HG02763 (cell line): Measurements from ENCODE around the gene WDCP.
"Not testable (repeated sequence)": the region's sequence is repeated elsewhere in the genome, so short reads cannot be mapped to it uniquely, and the experiment has no call there.

Experiments used
- ATAC-seq: cut with Tn5 transposase; IDR thresholded peaks from one replicate; pipeline ENCODE4 v1.9.1; 2021; ENCODE audit warnings: mild to moderate bottlenecking, moderate library complexity; ENCODE audit not compliant: unreplicated experiment

Gene WDCP

DNA sequence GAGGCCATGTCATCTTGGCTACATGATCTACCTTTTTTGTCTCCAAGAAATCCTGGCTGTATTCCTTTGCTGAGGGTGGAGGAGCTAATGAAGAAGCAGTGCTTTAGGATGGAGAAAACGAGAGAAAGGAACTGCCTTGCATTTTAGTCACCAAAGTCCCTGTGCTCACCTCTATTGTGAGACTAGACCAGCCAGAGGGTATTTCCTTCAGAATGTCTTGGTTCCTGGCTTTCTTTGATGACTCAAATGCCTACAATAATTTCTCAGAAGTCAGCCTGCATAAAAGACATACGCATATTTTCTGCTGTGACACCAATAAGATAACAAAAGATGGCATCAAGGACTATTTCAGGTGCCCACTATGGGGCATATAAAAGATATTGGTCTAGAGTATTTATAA is 18.1 kb upstream of the WDCP start:
- ATAC-seq: no peak

DNA sequence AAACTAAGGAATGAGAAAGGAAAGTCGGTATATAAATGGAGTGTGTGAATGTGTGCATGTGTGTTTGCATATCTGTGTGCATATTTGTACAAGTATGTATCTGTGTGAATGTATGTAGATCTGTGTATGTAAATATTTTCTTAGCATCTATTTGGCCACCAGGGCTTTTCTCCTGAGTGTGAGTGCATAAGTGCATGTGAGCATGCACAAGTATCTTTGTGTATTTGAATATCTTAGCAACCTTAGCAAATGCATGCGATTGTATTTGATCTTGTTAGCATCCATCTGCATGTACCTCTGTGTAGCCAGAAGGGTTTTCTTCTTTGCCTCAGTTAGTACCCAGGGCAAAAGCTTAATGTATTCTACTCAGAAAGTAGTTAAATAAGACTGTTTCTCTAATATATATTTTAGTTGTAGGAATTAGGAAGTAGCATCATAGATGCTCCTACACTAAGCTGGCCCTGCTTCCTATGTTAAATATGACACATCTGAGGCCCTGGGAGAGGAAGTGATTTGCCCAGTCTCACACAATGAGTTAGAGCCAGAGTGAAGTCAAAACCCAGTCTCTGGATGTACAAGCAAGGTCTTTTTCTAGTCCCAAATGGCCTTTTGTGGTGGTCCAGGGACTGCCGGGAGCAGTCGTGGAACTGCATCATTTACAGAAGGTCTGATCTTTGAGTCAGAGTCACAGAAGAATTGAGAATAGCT is 11.5 kb upstream of the WDCP start:
- ATAC-seq: no peak

DNA sequence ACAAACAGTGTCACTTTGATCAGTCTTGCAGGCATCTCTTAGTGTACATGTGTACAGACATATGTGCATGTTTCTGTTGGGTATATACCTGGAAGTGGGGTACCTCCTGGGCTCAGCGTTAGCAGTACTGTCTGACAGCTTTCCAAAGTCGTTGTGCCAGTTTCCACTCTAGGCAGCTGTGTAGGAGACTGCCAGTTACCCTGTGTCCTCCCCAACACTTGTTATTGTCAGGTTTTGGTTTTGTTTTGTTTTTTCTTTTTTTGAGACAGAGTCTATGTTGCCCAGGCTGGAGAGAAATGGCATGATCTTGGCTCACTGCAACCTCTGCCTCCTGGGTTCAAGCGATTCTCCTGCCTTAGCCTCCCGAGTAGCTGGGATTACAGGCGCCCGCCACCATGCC is 8.6 kb upstream of the WDCP start:
- no peak for ATAC-seq

DNA sequence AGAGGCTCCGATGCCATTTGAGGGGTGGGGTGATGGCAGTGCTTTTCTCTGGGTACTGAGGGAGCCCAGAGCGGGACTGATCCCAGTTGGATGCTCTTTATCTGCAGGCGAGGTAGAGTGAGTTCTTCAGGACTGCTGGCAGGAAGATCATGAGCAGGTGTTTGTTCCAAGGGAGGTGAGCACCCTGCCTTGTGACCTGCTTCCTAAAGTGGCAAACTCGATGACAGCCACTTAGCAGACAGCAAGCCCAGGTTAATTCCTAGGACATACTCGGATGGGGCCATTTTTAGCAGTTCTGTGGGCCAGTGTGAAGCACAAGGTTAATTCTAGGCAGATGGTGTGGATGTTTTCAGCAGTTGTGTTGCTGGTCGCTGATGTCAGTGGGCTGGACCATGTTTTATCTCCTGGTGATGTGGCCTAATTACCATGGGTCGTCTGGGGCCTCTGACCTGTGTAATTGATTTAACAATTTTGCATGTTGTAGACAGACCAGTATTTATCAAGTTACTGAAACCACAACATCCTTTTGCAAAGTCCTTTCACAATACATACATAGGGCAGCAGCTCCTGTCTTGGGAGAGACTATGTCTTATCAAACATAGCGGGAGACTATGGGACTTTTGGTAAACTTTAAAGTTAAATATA is 7.3 kb upstream of the WDCP start:
- no peak for ATAC-seq

GRCh38 chr2:24052951-24053350 is 5.8 kb upstream of the WDCP start:
- no peak for ATAC-seq

DNA sequence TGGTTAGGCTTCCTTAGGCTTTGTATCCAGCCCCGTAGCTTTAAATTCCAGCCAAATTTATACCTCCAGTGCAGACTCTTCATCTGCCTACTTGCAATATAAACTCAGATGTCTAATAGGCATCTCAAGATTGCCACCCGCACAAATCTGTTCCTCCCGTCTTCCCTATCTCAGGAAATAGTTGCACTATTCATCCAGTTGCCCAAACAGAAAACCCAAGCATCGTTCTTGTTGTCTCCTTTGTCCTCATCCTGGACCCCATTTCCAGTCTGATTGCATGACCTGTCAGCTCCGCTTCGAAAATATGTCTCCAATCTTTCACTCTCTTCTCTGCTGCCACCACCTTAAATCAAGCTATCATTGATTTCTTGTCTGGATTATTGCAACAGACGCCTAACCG is 4.6 kb upstream of the WDCP start:
- ATAC-seq: no peak

GRCh38 chr2:24050041-24050979 is 3.1 kb upstream of the WDCP start:
- no peak for ATAC-seq

DNA sequence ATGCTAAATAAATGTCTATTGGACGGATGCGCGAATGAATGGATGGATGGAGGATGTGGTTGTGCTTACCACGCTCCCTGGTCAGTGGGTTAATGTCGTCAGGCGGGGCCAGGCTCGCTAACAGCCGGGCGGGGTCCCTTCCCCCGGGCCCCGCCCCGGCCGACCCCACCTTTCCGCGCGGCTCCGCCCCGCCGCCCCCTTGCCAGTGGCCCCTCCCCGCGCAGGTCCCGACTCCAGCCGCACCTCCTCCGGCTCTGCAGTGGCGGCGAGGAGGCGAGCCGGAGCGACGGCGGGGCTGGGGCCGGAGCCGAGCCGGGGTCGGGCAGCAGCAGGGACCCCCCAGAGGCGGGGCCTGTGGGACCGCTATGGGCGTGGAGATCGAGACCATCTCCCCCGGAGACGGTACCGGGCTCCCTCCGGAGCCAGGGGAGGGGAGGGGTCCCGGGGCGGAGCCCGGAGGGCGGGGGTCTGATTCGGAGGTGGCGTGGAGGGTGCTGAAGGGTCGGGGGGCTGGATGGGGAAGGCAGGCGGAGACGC is 2.4 kb upstream of the WDCP start, which contains the start of gene FKBP1B:
Gene FKBP1B (plus strand): TSS at position 257 of the 537 bp plus-strand sequence. CDS start 109 bp downstream, at position 366.
- no peak for ATAC-seq

DNA sequence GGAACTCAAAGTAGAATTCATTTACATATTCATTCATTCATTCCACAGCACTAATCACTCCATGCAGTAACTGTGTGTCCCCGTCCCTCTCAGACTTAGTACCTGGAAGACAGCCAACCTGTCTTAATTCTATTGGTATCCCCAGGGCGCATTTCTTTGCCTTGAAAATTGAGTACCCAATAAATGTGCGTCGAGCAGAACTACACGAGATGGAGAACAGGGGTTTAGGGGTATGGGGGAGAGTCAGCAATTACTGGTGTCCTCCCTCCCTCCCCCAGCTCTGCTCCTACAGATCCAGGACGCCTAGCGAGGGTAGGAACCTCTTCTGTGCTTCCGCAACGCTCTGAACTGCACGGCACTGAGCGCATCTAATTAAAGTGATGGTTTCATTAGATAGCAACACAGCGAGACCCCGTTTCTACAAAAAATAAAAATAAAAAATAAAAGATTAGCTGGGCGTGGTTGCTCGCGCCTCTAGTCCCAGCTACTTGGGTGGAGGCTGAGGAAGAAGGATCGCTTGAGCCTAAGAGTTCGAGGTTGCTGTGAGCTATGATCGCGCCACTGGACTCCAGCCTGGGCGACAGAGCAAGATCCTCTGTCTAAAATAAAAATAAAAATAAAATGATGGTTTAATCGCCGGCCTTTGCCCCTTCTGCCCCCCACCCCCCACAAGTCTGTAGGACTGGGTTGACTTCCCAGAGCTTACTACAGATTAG is 1.7 kb upstream of the WDCP start:
- no peak for ATAC-seq

DNA sequence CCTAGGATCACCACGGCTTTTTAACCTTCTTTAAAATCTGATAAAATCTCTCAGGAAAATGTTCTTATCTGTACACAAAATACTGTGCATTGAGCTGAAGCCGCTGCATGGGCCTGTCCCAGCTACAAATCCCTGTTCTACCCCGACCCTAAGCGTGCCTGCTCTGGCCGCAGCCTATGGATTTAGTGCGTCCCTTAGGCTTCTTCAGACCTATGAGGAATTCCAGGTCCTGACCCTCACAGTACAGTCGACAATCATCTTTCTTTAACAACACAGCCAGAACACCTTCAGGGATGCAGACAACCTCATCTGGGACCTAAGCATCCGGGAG is 477 bp upstream of the WDCP start:
- no peak for ATAC-seq

- no peak for ATAC-seq
These were observed 627 bp downstream of the WDCP start for GRCh38 chr2:24046599-24046929.

DNA sequence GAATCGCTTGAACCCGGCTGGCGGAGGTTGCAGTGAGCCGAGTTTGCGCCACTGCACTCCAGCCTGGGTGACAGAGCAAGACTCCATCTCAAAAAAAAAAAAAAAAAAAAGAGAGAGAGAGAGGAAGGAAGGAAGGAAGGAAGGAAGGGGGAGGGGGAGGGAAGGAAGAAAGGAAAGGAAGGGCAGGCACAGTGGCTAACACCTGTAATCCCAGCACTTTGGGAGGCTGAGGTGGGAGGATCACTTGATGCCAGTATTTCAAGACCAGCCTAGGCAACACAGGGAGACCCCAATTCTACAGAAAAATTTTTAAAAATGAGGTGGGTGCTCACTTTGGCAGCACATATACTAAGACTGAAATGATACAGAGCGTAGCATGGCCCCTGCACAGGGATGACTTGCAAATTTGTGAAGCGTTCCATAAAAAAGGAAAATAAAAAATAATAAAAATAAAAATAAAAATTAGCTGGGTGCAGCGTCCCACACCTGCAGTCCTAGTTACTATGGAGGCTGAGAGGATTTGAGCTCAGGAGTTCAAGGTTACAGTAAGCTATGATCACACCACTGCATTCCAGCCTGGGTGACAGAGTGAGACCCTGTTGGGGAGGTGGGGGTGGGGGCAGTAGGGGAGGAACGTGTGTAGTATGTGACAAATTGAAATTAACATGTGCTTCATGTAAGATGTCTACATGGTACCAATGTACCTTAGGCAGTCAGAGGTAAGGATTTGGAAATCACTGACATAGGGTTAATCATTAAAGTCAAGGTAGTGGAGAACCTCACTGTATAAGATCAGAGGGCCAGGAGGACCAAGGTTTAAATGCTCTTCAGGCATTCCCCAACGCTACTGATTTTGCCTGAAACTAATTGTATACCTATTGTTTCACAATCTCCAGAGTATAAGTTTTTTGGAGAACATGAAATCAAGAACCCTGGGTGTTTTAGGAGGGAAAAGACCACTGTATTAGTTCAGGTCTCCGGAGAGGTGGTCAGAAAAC is 1.4 kb downstream of the WDCP start:
- ATAC-seq: no peak

- not testable (repeated sequence) for ATAC-seq
These were observed 4.1 kb downstream of the WDCP start for GRCh38 chr2:24043133-24043532.

- no peak for ATAC-seq
These were observed 6.7 kb downstream of the WDCP start for GRCh38 chr2:24040511-24040910.

- ATAC-seq: no peak
These were observed 8.2 kb downstream of the WDCP start for GRCh38 chr2:24038786-24039499.

DNA sequence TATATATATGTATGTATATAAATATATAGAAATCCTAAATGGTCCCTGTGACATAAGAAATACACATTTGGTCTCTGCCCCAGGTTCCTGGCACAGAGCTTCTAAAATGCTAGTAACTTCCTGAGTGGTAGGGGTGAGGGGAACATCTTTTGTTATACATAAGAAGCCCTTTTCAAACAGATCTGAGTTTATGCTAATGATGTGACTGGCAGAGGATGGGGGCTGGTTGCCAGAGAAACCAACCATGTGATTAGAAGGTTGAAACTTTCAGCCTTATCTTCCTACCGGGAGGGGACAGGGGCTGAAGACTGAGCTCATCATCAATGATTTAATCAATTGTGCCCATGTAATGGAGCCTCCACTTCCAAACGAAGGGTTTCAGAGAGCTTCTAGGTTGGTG is 21.0 kb downstream of the WDCP start:
- no peak for ATAC-seq

- ATAC-seq: no peak
These were observed 22.1 kb downstream of the WDCP start for GRCh38 chr2:24024996-24025663.

DNA sequence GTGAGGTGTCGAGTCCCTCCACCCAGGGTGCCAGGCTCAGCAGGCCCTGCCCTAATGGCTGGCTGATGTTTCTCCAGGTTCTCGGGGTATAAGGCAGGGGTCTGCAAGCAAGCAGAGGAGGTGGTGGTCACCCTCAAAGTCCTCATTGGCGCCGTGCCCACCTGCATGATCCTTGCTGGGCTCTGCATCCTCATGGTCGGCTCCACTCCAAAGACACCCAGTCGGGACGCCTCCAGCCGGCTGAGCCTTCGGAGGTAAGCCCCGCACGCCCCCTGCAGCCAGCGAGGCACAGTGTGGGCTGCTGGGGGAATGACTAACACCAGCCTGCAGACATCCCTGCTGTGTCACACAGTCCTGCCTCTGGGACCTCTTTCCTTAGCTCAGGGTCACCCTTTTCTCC is 23.2 kb downstream of the WDCP start:
- ATAC-seq: no peak
